Retinal pigment epithelial cell (primary cell): ENCODE results near the gene RYR2.

ENCODE experiments used
- DNase-seq: peaks from one replicate; pipeline ENCODE4 v3.0.0-alpha.2; 2010; ENCODE audit warnings: low read depth
- H3K4me3 ChIP-seq: 2 replicates; pipeline ENCODE4 v1.5.1; 2011; ENCODE audit warnings: mild to moderate bottlenecking, low read length, control low read depth, moderate library complexity
- CTCF ChIP-seq: conservative IDR thresholded peaks from 2 replicates; pipeline ENCODE4 v1.5.1; 2011; ENCODE audit warnings: low read depth, low read length, control low read depth, inconsistent platforms

Gene RYR2

GRCh38 chr1:237316352-237316751 lies 274.4 kb downstream of the RYR2 start:
- TF ChIP-seq CTCF = no peak
- DNase-seq = no peak
- no peak overlapping the region for H3K4me3 ChIP-seq

GRCh38 chr1:237318748-237319147 lies 276.8 kb downstream of the RYR2 start:
- DNase-seq = no peak
- no peak for TF ChIP-seq CTCF
- H3K4me3 ChIP-seq = no peak overlapping the region

- no peak overlapping the region for H3K4me3 ChIP-seq
- TF ChIP-seq CTCF = no peak
- DNase-seq = no peak
These were observed 278.9 kb downstream of the RYR2 start for GRCh38 chr1:237320890-237321289.

GRCh38 chr1:237324226-237324625 lies 282.2 kb downstream of the RYR2 start:
- H3K4me3 ChIP-seq = no peak overlapping the region
- no peak for TF ChIP-seq CTCF
- no peak for DNase-seq

- no peak for TF ChIP-seq CTCF
- no peak overlapping the region for H3K4me3 ChIP-seq
- DNase-seq = no peak
These were observed 285.1 kb downstream of the RYR2 start for GRCh38 chr1:237327061-237327460.

- TF ChIP-seq CTCF = no peak
- no peak for DNase-seq
These were observed 298.9 kb downstream of the RYR2 start for GRCh38 chr1:237340892-237341291.

GRCh38 chr1:237341391-237341790 lies 299.4 kb downstream of the RYR2 start:
- no peak for TF ChIP-seq CTCF
- DNase-seq = no peak
- no peak overlapping the region for H3K4me3 ChIP-seq

More at GRCh38 chr1:237340892-237341291, 298.9 kb downstream of the RYR2 start:
- H3K4me3 ChIP-seq = no peak overlapping the region
